GM12874 (cell line): ENCODE results near the gene SPEG.
A peak's percentile ranks its signal among the peaks of the same experiment; 100 is the strongest.

ENCODE experiments used
- CTCF ChIP-seq: IDR thresholded peaks from 2 replicates; pipeline ENCODE4 v1.5.1; 2011; ENCODE audit warnings: low read depth, mild to moderate bottlenecking, control low read depth, low read length, moderate library complexity; ENCODE audit not compliant: insufficient read depth

SPEG gene

GRCh38 chr2:219496247-219496824 lies 61.7 kb downstream of the SPEG start:
- no peak for TF ChIP-seq CTCF

GRCh38 chr2:219496825-219497494 lies 62.3 kb downstream of the SPEG start:
- no peak for TF ChIP-seq CTCF

- no peak for TF ChIP-seq CTCF
Measured at GRCh38 chr2:219497495-219498279, 63.0 kb downstream of the SPEG start.

DNA sequence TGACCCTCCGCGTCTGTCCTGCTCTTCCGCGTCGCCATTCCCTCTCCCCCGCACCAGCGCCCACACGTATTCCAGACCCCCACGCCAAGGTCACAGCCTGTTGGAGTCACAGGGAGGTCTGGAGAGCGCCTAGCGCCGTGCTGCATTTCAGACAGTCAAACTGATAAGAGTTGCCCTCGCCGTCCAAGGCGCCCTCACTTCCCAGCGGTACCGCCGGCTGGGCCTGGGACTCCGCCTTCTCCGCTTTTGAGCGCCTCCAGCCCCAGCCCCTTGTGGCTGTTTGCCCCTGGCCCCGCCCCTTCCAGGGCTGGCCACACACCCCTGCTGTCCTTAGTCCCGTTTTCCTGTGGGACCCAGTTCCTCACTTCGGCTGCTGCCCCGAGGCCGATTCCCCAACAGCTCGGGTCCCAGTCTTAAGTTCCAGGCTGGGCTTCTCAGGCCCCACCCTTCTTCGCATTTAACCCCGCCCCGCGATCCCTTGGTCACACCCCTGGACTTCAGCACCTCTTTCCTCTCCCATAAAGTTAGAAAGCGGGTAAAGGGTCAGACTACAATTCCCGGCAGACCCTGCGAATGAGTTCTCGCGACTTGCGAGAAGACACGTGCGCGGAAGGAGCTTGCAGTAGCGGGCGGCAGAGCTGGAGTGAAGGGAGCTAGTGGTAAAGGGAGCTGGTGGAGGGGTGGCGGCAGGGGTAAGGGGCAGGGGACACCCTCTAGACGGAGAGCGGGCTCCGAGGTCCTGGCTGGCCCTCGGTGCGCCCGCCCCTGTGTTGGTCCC lies 63.8 kb downstream of the SPEG start, which contains the start of gene GMPPA:
TSS of gene GMPPA (plus strand) at position 612 of the 778 bp plus-strand sequence. CDS start 1,085 bp downstream, outside the sequence.
- TF ChIP-seq CTCF, result no peak

DNA sequence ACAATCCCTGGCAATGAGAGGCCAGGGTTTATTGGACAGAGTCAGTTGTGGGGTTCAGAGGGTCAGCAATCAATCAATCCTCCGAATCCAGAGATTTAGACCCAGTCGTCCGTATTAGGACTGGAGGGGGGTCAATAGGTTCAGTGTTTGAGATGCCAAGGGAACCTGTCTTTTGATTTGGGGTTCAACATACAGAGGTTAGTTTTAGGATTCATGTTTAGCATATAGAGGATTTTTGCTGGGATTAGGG lies 64.3 kb downstream of the SPEG start:
- no peak for TF ChIP-seq CTCF

- TF ChIP-seq CTCF, result no peak
Measured at GRCh38 chr2:219499555-219499954, 64.9 kb downstream of the SPEG start.

GRCh38 chr2:219500135-219500534 lies 65.5 kb downstream of the SPEG start:
- TF ChIP-seq CTCF, result 0 out of 2 replicates have a peak, but pooled peaks have one; percentile 31
